PC-9 (cell line): ENCODE measurements around the gene IL34.

ENCODE experiments used
- CTCF ChIP-seq: fragments of 200-600 bp; sonication (generic); conservative IDR thresholded peaks from 2 replicates; pipeline ENCODE4 v1.6.1; 2017; ENCODE audit warnings: mixed run types, antibody characterized with exemption, mild to moderate bottlenecking, moderate library complexity
- EZH2 ChIP-seq: fragments of 200-600 bp; sonication (generic); IDR thresholded peaks from 2 replicates; pipeline ENCODE4 v1.8.0; 2017; ENCODE audit warnings: antibody characterized with exemption, low read depth

- TF ChIP-seq CTCF: no peak
- no peak for TF ChIP-seq EZH2
These were observed 56.3 kb downstream of the IL34 start for GRCh38 chr16:70702624-70703023.
